ENCODE results near the gene MRFAP1L1.
"Not testable (repeated sequence)": the region's sequence is repeated elsewhere in the genome, so short reads cannot be mapped to it uniquely, and the experiment has no call there.

MRFAP1L1 gene

DNA sequence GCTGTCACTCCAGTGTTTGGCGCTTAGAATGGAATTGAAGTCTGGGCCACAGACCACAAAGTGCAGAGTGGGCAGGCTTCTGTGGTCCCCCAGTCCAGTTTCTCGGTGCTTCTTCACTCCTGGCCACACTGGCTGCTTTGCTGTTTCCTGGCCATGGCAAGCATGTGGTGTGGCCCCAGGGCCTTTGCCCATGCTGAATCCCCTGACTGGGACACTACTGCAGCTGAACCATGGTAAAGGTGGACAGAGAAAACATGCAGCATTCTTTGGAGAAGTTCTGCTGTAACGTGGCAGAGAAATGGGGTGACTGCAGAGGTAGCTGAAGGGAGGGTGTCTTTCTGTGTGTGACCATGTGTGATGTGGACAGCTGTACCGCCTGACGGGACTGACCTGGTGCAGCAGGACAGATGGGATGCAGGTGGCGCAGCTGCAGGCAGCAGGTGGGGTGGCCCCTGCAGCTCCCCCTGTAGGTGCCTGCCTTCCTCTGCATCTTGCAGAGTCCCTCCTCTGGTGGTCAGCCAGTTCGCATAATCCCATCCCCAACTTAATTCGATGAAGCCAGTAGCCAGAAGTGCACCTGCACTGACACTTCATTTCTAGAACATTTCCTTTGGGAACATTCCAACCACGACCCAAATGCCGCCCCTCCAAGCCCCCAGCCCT, 29.2 kb downstream of the MRFAP1L1 start:
- Histone ChIP-seq H3K36me3 (ENCODE audit: insufficient read depth, low read length) (peaks cover 16% of the 10 kb centered on the region), H3K4me1 (ENCODE audit: insufficient read depth, low read length) (peaks cover 9% of the 10 kb centered on the region)

DNA sequence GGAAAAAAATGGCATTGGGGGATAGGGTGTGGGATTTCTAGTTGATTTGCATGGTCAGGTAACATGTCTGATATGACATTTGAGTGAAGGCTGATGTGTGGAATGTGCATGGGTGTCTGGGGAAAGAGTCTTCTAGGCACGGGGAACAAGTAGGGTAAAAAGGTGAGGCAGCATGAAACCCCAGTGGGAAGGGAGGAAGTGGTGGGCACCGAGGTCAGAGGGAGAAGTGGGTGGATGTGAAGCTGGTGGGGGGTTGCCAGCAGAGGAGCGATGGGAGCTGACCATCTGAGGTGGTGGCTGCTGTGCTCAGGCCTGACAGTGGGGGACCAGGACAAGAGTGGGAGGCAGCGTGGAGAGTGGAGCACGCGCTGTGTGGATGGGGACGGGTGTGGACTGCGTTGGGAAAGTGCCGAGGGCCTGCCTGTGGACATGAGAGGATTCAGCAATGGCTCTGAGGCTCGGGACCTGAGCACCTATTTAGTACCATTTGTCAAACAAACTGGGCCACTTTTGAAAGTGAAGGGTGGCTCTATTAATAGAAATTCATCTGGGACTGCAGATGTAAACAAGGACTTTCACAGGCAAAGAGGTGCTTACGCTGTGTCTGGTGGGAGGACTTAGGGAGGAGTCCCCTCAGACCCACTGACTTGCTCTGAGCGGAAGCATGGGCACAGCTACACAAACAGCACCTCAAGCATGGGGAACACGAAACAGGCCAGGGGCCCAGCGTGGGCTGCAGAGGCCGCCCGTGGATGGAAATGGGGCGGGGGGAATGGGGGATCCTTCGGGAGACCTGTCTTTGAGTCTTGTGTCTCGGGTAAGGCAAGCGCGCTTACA, 32.7 kb downstream of the MRFAP1L1 start:
- Histone ChIP-seq H3K4me1 (ENCODE audit: insufficient read depth, low read length) (peaks cover 15% of the 10 kb centered on the region), H3K36me3 (ENCODE audit: insufficient read depth, low read length) (peaks cover 21% of the 10 kb centered on the region), H3K9me3 (ENCODE audit: control insufficient read depth, insufficient read depth, low read length) (no peaks in the 10 kb centered on the region; the same call in 1 of the 2 replicates), H3K9ac (ENCODE audit: low read depth, low read length) (no peak overlapping the region)

More for the DNA sequence above, 29.2 kb downstream of the MRFAP1L1 start:
- Histone ChIP-seq H3K9me3 (ENCODE audit: control insufficient read depth, insufficient read depth, low read length) (no peaks in the 10 kb centered on the region), H3K9ac (ENCODE audit: low read depth, low read length) (no peak overlapping the region)

GRCh38 chr4:6674500-6675149, 35.0 kb downstream of the MRFAP1L1 start:
- Histone ChIP-seq H3K36me3 (ENCODE audit: insufficient read depth, low read length) (peaks cover 21% of the 10 kb centered on the region), H3K9ac (ENCODE audit: low read depth, low read length) (peak overlapping the region; percentile 89), H3K9me3 (ENCODE audit: control insufficient read depth, insufficient read depth, low read length) (no peaks in the 10 kb centered on the region; the same call in 1 of the 2 replicates), H3K4me1 (ENCODE audit: insufficient read depth, low read length) (peaks cover 15% of the 10 kb centered on the region)

DNA sequence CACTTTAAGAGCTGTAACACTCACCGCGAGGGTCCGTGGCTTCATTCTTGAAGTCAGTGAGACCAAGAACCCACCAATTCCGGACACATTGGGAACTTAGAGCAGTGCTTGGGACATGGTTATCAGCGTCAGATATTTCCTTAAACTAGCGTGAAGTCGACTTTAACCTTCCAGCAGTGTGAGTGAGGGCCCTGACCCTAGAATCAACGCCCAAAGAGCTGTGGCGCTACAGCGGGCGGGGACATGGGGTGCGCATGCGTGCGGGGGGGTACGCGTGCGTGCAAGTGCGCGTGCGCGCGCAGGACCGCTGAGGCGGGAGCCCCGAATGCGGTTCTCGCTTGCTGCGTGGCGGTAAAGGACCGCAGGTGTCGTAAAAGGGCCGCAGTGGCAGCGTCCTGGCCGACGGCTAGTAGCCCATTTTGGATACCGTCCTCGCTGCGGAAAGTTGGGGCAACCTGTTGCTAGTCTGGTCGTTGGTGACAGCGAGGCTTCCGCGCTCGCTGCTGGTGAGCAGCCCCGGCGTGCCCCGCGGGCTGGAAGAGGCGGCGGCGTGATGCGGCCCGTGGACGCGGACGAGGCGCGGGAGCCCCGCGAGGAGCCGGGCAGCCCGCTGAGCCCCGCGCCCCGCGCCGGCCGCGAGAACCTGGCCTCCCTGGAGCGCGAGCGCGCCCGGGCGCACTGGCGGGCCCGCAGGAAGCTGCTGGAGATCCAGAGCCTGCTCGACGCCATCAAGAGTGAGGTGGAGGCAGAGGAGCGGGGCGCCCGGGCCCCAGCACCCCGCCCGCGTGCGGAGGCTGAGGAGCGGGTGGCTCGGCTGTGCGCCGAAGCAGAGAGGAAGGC, 35.8 kb downstream of the MRFAP1L1 start:
- Histone ChIP-seq H3K9ac (ENCODE audit: low read depth, low read length) (peak overlapping the region; percentile 89), H3K36me3 (ENCODE audit: insufficient read depth, low read length) (peaks cover 21% of the 10 kb centered on the region), H3K4me1 (ENCODE audit: insufficient read depth, low read length) (peaks cover 15% of the 10 kb centered on the region)

DNA sequence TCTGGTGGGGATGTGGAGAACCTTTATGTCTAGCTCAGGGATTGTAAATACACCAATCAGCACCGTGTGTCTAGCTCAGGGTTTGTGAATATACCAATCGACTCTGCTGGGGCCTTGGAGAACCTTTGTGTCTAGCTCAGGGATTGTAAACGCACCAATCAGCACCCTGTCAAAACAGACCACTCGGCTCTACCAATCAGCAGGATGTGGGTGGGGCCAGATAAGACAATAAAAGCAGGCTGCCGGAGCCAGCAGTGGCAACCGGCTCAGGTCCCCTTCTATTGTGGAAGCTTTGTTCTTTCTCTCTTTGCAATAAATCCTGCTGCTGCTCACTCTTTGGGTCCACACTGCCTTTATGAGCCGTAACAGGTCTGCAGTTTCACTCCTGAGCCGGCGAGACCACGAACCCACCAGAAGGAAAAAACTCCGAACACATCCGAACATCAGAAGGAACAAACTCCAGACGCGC, 36.4 kb downstream of the MRFAP1L1 start:
- H3K36me3 ChIP-seq (ENCODE audit: insufficient read depth, low read length), result peaks cover 21% of the 10 kb centered on the region
- H3K9ac ChIP-seq (ENCODE audit: low read depth, low read length), result peak overlapping the region; percentile 89
- peaks cover 15% of the 10 kb centered on the region for H3K4me1 ChIP-seq (ENCODE audit: insufficient read depth, low read length)
- not testable (repeated sequence) for H3K9me3 ChIP-seq (ENCODE audit: control insufficient read depth, insufficient read depth, low read length)

More for the DNA sequence above, 35.8 kb downstream of the MRFAP1L1 start:
- H3K9me3 ChIP-seq (ENCODE audit: control insufficient read depth, insufficient read depth, low read length), result no peaks in the 10 kb centered on the region; the same call in 1 of the 2 replicates

- H3K9ac ChIP-seq (ENCODE audit: low read depth, low read length); H3K9me3 ChIP-seq (ENCODE audit: control insufficient read depth, insufficient read depth, low read length): not testable (repeated sequence)
- Histone ChIP-seq H3K4me1 (ENCODE audit: insufficient read depth, low read length) (peaks cover 15% of the 10 kb centered on the region), H3K36me3 (ENCODE audit: insufficient read depth, low read length) (peaks cover 20% of the 10 kb centered on the region)
Observed at GRCh38 chr4:6672541-6673190, 37.0 kb downstream of the MRFAP1L1 start.

DNA sequence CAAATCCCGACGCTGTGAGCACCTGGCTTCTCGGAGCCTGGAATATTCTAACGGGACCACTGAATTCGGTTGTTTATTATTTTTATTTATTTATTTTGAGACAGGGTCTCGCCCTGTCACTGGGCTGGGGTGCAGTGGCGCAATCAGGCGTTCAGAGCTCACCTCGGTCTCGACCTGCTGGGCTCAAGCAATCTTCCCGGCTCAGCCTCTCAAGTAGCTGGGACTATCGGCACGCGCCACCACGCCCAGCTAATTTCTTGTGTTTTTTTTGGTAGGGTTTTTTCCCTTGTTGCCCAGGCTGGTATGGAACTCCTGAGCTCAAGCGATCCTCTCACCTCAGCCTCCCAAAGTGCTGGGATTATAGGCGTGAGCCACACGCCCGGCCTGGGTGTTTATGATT, 37.5 kb downstream of the MRFAP1L1 start:
- Histone ChIP-seq H3K9ac (ENCODE audit: low read depth, low read length) (no peak overlapping the region), H3K9me3 (ENCODE audit: control insufficient read depth, insufficient read depth, low read length) (no peaks in the 10 kb centered on the region; the same call in 1 of the 2 replicates), H3K4me1 (ENCODE audit: insufficient read depth, low read length) (peaks cover 15% of the 10 kb centered on the region), H3K36me3 (ENCODE audit: insufficient read depth, low read length) (peaks cover 15% of the 10 kb centered on the region)

DNA sequence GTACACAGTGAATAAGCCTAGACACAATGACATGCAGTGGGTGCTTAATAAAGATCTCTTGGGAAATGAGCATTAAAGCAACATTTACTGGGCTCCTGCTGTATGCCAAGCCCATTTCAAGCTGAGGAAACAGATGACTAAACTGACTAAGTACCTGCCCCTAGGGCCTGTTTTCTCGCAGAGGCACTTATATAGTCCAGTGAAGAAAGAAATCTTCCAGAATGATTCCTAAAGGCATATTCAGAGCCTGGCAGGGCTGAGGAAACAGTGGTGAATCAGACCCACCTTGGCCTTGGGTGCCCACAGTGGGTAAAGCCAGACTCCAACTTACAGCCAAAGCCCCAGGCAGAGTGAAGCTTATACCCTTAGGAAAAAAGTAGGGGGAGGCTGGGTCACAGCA, 38.0 kb downstream of the MRFAP1L1 start:
- H3K9ac ChIP-seq (ENCODE audit: low read depth, low read length), result no peak overlapping the region
- H3K9me3 ChIP-seq (ENCODE audit: control insufficient read depth, insufficient read depth, low read length), result no peaks in the 10 kb centered on the region; the same call in 1 of the 2 replicates
- peaks cover 12% of the 10 kb centered on the region for H3K36me3 ChIP-seq (ENCODE audit: insufficient read depth, low read length)
- peaks cover 15% of the 10 kb centered on the region for H3K4me1 ChIP-seq (ENCODE audit: insufficient read depth, low read length)

DNA sequence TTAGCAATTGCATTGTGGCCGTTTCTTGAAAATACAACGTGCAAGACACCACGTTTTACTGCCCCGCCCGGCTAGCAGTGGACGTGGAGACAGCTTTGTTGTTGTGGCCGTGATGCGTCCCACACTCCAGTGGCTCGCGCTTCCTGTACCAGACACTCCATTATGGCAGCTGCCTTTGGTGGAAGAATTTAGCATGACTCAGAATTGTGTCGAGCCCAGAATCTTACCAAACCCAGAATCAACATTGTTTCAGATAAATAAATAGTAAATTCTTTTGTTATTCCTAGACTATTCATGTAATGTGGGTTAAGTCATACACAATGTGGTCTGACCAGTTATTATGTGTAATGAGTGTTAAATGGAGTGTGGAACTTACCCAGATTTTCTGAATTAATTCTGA, 41.3 kb downstream of the MRFAP1L1 start:
- Histone ChIP-seq H3K4me1 (ENCODE audit: insufficient read depth, low read length) (no peaks in the 10 kb centered on the region), H3K9ac (ENCODE audit: low read depth, low read length) (no peak overlapping the region), H3K9me3 (ENCODE audit: control insufficient read depth, insufficient read depth, low read length) (no peaks in the 10 kb centered on the region; the same call in 1 of the 2 replicates), H3K36me3 (ENCODE audit: insufficient read depth, low read length) (no peaks in the 10 kb centered on the region)

GRCh38 chr4:6665320-6665654, 44.4 kb downstream of the MRFAP1L1 start:
- Histone ChIP-seq H3K9me3 (ENCODE audit: control insufficient read depth, insufficient read depth, low read length) (no peaks in the 10 kb centered on the region), H3K9ac (ENCODE audit: low read depth, low read length) (no peak overlapping the region), H3K4me1 (ENCODE audit: insufficient read depth, low read length) (no peaks in the 10 kb centered on the region), H3K36me3 (ENCODE audit: insufficient read depth, low read length) (no peaks in the 10 kb centered on the region; the same call in 1 of the 2 replicates)

GRCh38 chr4:6663596-6664393, 45.9 kb downstream of the MRFAP1L1 start:
- Histone ChIP-seq H3K4me1 (ENCODE audit: insufficient read depth, low read length) (no peaks in the 10 kb centered on the region), H3K9ac (ENCODE audit: low read depth, low read length) (no peak overlapping the region), H3K36me3 (ENCODE audit: insufficient read depth, low read length) (no peaks in the 10 kb centered on the region; the same call in 1 of the 2 replicates), H3K9me3 (ENCODE audit: control insufficient read depth, insufficient read depth, low read length) (no peaks in the 10 kb centered on the region)

DNA sequence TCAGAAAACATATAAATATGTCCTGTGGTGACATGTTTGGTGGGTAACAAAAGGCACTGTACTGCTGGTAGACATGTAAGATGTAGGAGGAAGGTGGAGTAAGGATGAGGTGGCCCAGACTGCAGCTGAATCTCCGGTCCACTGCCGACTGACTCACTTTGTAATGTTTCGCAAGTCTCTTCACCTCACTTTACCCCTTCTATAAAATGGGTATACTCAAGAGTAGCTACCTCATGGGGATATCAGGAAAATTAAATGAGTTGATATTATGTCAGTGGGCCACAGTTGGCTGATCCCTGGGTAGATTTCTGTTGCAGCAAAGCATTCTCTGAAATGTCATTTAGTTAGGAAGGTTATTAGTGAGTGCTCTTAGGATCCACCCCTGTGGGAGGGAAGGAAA, 47.1 kb downstream of the MRFAP1L1 start:
- no peaks in the 10 kb centered on the region; the same call in 1 of the 2 replicates for H3K36me3 ChIP-seq (ENCODE audit: insufficient read depth, low read length)
- no peak overlapping the region for H3K9ac ChIP-seq (ENCODE audit: low read depth, low read length)
- H3K9me3 ChIP-seq (ENCODE audit: control insufficient read depth, insufficient read depth, low read length), result no peaks in the 10 kb centered on the region
- H3K4me1 ChIP-seq (ENCODE audit: insufficient read depth, low read length), result 0 out of 2 replicates have a peak, but pooled peaks cover 6% of the 10 kb centered on the region

GRCh38 chr4:6660430-6660829, 49.2 kb downstream of the MRFAP1L1 start:
- Histone ChIP-seq H3K36me3 (ENCODE audit: insufficient read depth, low read length) (no peaks in the 10 kb centered on the region; the same call in 1 of the 2 replicates), H3K9me3 (ENCODE audit: control insufficient read depth, insufficient read depth, low read length) (no peaks in the 10 kb centered on the region), H3K9ac (ENCODE audit: low read depth, low read length) (no peak overlapping the region), H3K4me1 (ENCODE audit: insufficient read depth, low read length) (0 out of 2 replicates have a peak, but pooled peaks cover 6% of the 10 kb centered on the region)

Data from ES-I3 (cell line).